AG09319 (cell line): Measurements from ENCODE around the gene KCNE1.

ENCODE experiments used
- DNase-seq: peaks from one replicate; pipeline ENCODE4 v3.0.0-alpha.2; 2010; ENCODE audit warnings: low read depth; ENCODE audit errors: extremely low read depth
- CTCF ChIP-seq: IDR thresholded peaks from 2 replicates; pipeline ENCODE4 v1.5.1; 2011; ENCODE audit warnings: low read depth, mild to moderate bottlenecking, inconsistent platforms, low read length, moderate library complexity

Gene KCNE1

GRCh38 chr21:34519694-34520093 lies 7.7 kb upstream of the KCNE1 start:
- no peak for DNase-seq
- no peak for TF ChIP-seq CTCF

- TF ChIP-seq CTCF: no peak
- DNase-seq: no peak
Observed at GRCh38 chr21:34519016-34519415, 7.0 kb upstream of the KCNE1 start.

GRCh38 chr21:34518301-34518700 lies 6.3 kb upstream of the KCNE1 start:
- DNase-seq: no peak
- TF ChIP-seq CTCF: no peak

DNA sequence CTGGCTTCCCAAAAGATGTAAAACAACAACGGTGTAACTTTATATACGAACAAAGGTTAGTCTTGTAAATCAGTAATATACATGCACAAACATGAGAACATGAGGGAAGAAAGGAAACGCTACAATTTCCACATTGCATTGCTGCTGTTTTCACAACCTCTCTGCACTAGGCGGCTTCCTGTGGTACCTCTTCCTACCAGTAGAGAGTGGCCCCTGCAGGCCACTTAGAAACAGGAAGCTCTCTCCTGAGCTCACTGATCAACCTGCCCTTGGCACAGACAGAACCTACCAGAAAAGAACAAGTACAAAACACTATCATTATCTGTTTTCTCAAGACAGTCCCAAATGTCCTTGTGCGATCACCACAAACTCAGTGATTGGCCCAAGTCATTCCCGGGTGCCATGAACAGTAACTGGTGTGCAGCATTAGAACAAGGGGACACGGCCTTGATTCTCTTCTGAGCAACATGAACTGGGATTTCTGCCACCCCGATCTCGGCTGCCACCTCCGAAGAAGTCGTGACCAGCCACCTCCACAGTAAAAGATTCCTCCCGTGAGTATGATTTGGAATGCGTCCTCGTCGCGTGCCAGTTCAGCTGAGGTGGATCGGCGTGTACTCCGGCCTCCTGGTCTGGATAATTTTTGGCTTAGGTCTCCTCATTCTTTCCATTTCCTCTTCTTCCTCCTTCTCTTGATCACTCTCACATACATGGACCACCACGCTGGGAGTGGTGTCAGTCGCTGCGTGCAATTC lies 5.7 kb upstream of the KCNE1 start:
- no peak for DNase-seq

GRCh38 chr21:34517039-34517438 lies 5.0 kb upstream of the KCNE1 start:
- TF ChIP-seq CTCF: no peak
- no peak for DNase-seq

More for the DNA sequence above, 5.7 kb upstream of the KCNE1 start:
- TF ChIP-seq CTCF: no peak

GRCh38 chr21:34514576-34515115 lies 2.6 kb upstream of the KCNE1 start:
- no peak for DNase-seq
- TF ChIP-seq CTCF: no peak

DNA sequence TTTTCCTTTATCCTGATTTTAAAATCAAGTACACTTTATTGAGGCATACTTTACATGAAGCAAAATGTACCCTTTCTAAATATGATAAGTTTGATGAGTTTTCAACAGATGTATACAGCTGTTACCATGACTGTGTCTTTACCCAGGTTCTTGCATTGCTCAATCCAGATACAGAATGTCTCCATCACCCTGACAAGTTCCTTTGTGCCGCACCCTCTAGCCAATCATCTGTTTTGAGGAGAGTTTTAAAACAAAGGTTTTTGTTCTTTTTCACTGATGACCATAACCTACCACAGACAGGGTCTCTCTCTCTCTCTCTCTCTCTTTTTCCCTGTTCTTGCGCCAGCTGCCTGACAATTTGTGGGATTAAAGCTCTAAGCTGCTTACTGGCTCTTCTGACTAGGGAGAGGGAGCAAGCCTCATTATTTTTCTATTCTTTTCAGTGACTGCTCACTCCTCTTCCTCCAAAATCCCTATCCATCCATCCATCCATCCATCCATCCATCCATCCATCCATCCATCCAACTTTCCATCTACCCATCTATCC lies 1.2 kb upstream of the KCNE1 start:
- no peak for TF ChIP-seq CTCF
- no peak for DNase-seq
